ENCODE measurements around the gene LNPEP.
"Not testable (repeated sequence)": the region's sequence is repeated elsewhere in the genome, so short reads cannot be mapped to it uniquely, and the experiment has no call there.

LNPEP gene

DNA sequence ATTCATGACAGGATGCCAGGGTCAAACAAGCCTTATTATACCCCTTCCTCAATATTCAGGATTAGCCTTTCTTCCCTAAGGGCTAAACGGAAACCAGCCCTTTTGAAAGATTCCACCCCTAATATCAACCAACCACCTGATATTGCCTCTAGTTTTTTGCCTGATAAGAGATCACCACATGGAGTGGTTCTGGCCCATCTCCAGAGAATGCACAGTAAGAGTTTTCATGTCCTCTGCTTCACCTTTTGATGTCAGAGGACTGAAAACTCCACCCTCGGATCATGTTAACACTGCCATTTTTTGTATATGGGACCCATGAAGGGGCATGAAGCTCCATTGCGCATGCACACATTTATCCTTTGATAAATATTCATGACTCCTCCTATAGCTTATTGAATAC is 5.8 kb upstream of the LNPEP start:
- DNase-seq (ENCODE audit: low spot score) = no peak

DNA sequence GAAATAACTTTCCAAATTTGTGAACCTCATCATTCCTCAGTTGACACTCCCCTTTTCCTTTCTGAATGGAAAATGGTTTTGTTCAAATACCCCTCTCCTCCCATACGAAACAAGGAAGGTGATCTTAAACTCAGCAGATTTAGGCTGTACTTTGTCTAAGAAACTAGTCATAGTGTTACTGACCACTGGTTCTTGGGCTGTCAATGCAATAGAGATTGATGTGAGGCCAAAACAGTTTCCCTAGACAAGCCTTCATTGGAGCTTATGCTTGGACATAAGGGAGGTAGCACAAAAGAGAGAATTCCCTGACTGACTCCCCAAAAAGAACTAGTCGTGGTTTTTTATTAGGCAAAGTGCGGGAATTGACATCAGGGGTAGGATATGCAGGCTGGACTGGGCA is 5.3 kb upstream of the LNPEP start:
- DNase-seq (ENCODE audit: low spot score) = no peak

DNA sequence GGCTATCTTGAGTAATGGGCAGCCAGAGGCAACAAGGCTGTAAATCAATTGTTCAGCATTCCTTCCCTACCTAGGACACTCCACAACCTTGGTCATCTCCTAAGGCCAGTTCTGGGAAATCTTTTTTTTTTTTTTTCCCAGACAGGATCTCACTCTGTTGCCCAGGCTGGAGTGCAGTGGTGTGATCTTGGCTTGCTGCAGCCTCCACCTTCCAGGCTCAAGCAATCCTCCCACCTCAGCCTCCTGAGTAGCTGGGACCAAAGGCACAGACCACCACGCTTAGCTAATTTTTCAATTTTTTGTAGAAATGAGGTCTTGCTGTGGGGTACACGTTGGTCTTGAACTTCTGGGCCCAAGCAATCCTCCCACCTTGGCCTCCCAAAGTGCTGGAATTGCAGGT is 4.8 kb upstream of the LNPEP start:
- DNase-seq (ENCODE audit: low spot score) = not testable (repeated sequence)

DNA sequence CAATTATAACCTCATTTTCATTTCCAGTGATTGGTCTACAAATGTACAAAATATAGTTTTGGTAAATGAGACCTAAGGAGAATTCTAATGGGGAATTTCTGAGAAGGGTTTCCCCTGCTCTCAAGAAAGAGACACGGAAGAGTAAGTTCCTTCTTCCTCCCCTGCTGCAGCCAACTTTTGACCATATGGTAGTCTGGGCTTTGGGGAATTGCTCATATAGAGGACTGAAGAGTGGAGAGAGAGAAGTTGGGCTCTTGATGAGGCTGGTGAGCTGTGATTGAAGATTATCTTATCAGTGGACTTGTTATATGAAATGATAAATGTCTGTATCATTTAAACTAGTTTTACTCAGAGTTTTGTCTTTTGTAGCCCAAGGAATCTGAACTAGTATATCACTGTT is 4.3 kb upstream of the LNPEP start:
- peak; percentile 72 for DNase-seq (ENCODE audit: low spot score)

DNA sequence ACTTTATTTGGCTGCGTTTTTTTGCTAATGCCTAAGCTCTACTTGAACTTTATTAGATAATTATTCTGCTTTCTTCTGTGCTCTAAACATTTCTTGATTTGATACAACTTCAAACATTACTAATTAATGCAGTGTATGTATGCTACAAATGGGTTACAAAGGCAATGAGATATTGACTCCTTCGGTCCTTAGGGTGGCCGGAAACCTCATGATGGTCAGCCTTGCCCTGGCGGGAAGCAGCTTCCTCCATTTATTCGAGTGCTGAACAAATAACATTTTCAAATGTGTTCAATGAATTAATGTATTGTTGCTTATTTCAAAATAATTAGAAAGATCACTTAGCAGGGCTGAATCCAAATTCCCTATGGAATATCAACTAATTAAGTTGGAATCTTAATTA is 3.9 kb upstream of the LNPEP start:
- no peak for DNase-seq (ENCODE audit: low spot score)

DNA sequence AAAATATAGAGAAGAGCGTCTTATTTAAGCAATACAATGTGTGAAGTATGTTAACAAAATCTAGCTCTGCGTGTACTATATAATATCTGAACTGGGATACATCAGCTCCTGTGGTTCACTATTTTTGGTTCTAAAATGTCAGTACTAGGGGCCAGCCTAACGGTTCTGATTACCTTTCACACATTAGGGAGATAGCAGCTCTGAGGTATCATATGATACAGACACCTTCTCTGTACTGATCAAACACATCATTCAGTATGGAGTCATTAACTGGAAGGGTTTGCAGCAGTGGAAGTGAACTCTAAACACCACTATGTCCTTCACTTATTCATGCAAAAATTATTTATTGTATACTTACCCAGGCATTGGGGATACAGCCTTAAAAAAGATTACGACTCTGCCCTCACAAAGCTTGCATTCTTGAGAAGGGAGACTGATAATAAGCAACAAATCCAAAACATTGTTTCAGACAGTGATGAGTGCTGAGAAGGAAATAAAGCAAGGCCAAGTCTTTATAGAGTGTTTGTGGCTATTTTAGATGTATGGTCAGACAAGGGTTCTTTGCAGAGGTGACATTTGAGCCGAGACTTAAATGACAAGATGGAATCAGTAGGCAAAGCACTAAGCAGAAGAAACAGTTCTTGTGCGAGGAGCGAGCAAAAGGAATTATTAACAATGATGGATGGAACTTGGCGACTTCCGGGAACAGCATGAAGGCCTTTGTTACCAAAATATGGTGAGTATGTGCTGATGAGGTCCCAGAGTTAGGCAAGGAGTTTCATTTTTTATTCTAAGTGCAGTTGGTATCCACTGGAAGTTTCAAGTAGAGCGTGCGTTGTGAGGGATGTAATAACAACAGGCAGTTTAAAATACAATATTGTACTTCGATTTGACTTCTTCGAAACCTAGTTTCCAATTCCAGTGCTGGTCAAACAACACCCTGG is 1.8 kb upstream of the LNPEP start:
- no peak for DNase-seq (ENCODE audit: low spot score)

DNA sequence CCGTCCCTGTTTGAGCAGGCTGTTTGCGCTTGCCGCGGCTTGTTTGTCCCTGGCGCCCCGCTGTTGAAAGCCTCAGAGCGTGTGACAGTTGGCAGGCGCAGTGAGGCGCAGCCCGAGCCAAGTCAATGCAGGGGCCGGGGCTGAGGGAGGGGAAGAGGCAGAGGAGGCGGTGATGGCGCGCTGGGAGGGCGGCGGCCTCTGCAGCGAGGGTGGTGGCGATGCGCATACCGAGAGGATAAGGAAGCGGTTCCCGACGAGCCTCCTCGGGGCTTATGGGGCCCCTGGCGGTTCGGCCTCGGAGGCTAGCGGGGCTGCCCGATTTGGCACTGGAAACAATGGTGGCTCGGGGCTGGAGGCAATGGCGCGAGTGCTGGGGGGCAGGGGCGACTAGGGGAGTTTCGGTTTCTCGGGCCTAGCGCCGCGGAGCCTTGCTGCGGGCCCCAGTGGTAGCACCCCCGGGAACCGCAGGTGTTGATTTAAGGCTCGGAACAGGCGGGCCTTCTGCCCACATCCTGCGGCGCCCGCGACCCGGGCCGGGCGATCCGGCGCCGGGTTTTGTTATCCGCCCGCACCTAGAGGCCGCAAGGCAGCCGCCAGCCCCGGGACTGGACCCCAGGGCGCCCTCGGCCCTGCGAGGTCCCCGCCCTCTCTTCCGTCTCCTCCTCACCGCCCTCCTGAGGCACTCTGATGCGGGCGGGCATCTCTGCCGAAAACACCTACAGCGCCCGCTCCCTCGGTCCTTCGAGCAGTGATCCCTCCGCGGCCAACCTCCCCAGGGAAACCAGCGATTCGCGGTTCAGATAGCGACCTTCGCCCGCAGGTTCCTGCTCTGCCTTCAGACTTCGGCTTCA is 947 bp upstream of the LNPEP start:
- peak; percentile 94 for DNase-seq (ENCODE audit: low spot score)

DNA sequence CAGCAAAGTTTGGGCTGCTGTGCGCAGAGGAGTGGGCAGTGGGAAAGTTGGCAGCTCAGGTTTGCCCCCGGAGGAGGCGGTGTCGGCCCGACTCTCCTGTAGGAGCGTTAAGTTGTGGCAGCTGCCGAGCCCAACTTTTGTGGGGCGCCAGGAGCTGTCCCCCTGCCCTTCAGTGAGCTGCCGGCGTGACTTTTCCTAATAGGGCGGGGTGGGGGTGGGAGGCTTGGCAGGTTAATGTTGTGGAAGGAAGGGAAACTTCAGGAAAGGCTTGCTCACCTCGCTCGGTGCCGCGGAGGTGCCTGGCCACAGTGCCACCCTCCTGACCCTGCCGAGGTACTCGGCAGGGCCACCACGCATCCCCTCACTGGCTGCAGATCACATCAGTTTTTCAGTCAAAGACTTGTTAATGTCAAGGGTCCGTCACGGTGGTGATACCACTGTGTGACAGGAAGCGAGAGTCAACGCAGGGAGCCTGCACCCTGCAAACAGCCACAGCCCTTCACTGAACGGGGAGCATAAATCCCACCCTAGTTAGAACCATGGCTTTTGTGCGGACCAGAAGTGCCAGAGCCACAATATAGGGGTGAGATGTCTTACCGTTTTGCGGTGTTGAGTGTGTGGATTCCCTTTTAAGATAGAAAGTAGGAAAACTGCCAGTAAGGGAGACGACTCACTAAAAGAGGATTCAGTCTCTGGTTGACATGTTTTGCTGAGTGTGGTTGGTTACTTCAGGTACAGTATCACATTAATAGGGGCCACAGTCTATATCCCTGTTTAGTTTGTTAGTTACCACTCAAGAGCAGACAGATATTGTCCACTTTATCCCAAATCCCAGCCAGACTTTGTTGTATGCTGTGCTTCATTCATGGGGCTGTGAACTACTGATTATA is 796 bp downstream of the LNPEP start:
- peak; percentile 79 for DNase-seq (ENCODE audit: low spot score)

DNA sequence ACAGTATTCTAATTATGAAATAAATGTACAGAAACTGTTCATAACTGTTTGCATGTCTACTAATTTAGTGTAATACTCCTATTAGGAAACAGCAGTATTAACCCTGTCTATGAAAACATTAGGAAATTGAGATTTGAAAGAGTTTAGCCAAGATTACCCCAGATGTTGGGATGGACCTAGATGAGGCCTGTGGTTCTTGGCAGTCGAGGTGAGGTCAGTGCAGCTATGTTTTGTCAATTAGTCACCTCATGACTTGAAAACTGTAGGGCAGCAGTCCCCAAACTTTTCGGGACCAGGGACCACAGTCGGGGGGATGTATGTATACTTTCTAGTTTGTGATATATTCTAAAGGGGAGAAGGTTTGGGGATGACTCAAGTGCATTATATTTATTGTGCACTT is 4.7 kb downstream of the LNPEP start:
- DNase-seq (ENCODE audit: low spot score) = no peak

DNA sequence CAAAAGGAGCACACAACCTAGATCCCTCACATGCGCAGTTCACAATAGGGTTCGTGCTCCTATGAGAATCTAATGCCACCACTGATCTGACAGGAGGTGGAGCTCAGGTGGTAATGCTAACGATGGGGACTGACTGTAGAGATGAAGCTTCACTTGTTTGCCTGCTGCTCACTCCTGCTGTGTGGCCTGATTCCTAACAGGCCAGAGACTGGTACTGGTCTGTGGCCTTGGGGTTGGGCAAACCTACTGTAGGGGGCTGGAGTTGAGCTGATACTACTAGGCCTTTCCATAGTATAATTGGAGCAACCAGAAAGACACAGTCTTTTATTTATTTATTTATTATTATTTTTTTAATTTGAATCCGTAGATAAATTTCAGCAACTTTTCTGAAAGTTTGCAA is 5.3 kb downstream of the LNPEP start:
- DNase-seq (ENCODE audit: low spot score) = no peak

DNA sequence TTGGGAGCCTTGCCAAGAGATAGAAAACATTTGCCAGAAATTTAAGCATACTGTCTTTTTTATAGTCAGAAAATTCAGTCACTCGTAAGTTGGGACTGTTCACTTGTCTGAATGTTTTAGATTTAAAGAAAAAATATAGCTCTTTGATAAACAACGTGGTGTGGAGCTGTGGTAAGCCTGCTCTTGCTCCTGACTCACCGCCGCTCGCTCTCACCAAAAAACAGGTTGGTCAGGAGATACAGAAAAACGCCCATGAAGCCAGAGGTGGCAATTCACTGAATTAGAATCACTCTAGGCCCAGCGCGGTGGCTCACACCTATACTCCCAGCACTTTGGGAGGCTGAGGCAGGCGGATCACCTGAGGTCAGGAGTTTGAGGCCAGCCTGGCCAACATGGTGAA is 6.2 kb downstream of the LNPEP start:
- no peak for DNase-seq (ENCODE audit: low spot score)

DNA sequence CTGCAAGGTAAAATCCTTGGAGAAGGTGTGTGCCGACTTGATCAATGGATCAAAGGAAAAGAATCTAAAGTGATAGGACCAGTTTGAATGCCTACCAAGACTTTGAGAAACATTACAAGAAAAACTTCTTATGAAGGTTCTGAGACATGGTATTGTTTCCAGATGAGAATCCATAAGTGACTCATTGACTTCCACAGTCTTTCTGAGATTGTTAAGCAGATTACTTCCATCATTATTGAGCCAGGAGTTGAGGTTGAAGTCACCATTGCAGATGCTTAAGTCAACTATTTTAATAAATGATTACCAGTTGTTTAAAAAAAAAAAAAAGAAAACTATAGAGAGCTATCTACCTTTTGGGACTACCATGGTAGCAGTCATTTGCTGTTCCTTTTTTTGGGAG is 7.0 kb downstream of the LNPEP start:
- DNase-seq (ENCODE audit: low spot score) = no peak

DNA sequence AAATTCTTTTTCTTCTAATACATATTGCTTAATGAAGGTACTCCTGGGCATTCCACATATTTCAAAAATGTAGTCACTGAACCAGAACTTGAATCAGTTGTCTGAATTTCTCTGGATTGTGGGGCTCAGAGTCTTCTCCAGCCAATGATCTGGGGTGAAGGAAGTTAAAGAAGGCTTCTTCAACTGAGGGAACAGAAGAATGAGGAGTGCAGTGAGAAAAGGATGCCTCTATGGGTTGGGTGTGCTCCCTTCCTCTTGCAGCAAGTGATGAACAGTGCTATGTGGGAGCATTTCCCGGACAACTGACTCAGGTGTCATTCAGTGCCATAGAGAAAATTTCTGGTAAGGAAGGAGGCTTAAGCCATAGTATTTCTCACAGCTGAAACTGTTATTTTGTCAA is 7.9 kb downstream of the LNPEP start:
- DNase-seq (ENCODE audit: low spot score) = no peak

DNA sequence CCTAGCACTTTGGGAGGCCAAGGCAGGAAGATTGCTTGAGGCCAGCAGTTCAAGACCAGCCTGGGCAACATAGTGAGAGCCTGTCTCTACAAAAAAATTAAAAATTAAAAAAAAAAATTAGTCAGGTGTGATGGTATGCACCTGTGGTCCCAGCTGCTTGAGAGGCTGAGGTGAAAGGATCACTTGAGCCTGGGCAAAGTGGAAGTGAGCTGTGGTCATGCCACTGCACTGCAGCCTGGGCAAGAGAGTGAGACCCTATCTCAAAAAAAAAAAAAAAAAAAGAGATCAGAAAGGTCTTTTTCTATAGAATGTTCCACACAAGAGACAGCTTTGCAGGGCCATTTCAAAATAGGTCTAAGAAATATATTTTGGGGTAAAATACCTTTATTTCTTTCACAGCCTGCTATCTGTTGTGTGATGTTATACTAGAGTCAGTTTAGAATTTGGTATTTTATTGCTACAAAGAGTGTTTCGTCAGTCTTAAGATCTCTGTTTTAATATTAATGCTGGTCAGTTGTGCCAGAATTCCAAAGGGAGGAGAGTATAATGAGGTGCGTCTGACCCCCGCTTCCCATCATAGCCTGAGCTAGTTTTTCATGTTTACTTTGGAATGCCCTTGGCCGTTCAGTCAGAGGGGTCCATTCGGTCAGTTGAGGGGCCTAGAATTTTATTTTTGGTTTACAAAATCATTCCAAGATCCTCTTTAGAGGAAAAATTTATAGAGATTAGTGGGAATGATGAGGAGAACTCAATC is 9.4 kb downstream of the LNPEP start:
- DNase-seq (ENCODE audit: low spot score) = no peak

DNA sequence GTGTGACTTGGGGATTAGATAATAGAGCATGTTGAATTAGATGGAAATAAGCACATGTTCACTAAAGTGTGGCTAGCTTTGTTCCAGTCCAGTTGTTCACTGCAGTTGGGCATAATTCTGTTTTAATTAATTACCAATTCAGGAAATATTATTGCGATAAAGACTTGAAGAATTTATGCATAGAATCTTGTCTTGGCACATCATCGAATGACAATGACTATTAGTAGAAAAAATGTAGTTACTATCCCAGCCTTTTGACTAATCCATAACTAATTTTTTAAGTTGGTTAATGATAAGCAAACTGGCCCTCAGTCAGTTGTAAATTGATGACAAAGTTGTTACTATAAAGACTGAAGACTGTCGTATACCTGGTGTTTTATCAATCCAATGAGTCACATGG is 10.5 kb downstream of the LNPEP start:
- no peak for DNase-seq (ENCODE audit: low spot score)

DNA sequence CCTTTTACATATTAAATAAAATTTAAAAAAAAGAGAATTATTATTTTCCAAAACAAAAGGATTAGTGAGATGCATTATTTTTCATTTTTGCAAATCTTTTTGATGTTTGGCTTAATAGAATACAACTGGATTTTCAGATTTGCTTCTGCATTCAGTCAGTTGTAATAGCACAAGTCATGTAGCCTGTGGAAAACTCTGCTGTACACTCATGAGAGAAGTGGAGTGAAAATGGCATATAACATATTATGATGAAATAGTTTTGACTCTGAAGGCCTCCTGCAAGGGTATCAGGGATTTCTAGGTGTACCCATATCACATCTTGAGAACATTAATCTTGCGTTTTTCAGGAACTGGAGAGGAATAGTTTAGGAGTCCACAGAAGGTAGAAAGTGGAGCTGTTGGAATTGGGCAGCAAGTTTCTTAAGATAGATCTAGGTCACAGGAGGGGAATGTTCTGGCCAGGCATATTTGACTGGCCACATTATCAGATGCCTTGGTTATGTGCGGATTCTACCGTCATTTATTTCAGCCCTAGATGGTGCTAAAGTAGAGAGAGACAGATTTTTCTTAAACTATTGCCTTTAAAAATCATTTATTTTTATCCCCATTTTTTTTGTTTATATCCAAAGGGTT is 16.4 kb downstream of the LNPEP start:
- no peak for DNase-seq (ENCODE audit: low spot score)

DNA sequence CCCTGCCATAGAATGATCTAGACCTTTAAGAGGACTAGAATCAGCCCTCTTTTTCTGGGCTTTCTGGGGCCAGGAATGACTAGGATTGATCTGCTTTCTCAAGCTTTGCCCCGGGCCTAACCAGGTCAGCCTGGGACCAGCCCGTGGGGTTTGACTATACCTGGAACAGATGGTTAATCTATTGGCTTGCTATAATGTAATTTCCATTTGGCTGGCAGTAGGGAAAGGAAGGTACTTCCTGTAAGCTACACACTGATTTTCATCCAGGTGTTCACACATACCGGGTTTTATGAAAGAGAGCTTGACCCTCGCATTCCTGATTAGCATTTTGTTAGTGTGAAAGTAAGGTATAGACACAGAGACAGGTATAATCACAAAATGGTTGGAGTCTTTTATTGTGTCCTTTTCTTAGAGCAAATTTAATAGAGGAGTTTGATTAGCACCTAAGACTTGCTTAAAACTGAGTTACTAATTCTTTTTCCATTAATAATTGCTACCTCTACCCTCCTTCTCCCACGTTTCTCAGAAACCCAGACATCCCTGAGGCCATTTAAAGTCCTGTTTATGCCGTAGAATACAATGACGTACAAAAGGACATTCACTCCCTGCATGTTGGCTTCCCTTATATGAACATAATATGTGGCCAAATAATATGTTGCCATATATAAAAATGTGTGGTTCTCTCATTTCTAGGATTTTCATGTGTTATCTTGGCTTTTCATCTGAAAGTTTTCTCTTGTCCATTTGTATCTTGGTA is 17.3 kb downstream of the LNPEP start:
- DNase-seq (ENCODE audit: low spot score) = no peak

DNA sequence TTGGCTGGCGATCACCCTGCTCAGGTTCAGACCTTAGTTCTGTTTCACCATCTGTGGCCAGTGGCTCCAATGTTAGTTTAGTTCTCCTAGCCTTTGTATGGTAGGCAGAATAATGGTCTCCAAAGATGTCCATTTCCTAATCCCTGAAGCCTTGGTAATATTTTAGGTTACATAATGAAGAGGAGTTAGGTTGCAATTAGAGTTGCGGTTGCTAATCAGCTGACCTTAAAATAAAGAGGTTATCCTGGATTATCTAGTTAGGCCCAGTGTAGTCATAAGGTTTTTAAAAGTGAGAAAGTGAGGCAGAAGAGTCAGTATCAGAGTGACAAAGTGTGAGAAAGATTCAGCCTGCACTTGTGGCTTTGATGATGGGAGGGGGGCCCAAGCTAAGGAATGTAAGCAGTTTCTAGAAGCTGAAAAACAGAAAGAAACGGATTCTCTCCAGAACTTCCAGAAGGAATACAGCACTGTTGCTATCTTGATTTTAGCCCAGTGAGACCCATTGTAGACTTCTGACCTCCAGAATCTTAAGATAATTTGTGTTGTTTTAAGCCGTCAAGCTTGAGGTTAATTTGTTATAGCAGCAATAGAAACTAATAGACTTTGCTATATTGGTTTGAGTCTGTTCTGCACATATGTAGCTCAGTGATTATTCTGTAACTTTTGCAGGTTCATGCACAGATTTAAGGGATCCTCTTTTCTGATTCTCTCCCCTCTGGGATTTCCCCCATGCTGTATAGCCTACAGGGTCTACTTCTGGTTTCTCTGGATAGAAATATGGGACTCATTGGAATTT is 21.6 kb downstream of the LNPEP start:
- no peak for DNase-seq (ENCODE audit: low spot score)

DNA sequence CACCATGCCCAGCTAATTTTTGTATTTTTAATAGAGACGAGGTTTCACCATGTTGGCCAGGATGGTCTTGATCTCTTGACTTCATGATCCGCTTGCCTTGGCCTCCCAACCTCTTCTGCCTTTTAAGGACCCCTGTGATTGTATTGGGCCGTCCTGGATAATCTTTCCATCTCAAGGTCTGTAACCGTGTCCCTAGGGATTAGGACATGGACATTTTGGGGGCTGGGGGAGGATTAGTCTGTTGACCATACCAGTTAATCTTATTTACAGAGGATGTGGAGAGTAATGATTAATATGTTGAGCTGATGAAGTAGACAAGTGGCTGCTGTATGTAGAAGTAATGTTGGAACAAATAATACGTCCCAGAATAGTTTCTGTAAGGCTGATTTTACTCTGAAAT is 23.1 kb downstream of the LNPEP start:
- no peak for DNase-seq (ENCODE audit: low spot score)
